GM18951 (cell line): Measurements from ENCODE around the gene MMS19.
A peak's percentile ranks its signal among the peaks of the same experiment; 100 is the strongest.

Experiments
- POLR2A ChIP-seq: IDR thresholded peaks from 4 replicates; pipeline ENCODE4 v1.6.1; 2011; ENCODE audit warnings: mild to moderate bottlenecking; ENCODE audit not compliant: insufficient read length, insufficient read depth; ENCODE audit errors: extremely low read depth
- in situ Hi-C: fragments of 300-500 bp; cut with MboI; formaldehyde crosslinking; loops from one replicate; pipeline ENCODE4 v1.12.0; 2022; ENCODE audit warnings: low sequenced_read_pairs, mixed read lengths, inconsistent platforms; ENCODE audit not compliant: unreplicated experiment

Gene MMS19, protein sequence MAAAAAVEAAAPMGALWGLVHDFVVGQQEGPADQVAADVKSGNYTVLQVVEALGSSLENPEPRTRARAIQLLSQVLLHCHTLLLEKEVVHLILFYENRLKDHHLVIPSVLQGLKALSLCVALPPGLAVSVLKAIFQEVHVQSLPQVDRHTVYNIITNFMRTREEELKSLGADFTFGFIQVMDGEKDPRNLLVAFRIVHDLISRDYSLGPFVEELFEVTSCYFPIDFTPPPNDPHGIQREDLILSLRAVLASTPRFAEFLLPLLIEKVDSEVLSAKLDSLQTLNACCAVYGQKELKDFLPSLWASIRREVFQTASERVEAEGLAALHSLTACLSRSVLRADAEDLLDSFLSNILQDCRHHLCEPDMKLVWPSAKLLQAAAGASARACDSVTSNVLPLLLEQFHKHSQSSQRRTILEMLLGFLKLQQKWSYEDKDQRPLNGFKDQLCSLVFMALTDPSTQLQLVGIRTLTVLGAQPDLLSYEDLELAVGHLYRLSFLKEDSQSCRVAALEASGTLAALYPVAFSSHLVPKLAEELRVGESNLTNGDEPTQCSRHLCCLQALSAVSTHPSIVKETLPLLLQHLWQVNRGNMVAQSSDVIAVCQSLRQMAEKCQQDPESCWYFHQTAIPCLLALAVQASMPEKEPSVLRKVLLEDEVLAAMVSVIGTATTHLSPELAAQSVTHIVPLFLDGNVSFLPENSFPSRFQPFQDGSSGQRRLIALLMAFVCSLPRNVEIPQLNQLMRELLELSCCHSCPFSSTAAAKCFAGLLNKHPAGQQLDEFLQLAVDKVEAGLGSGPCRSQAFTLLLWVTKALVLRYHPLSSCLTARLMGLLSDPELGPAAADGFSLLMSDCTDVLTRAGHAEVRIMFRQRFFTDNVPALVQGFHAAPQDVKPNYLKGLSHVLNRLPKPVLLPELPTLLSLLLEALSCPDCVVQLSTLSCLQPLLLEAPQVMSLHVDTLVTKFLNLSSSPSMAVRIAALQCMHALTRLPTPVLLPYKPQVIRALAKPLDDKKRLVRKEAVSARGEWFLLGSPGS

DNA sequence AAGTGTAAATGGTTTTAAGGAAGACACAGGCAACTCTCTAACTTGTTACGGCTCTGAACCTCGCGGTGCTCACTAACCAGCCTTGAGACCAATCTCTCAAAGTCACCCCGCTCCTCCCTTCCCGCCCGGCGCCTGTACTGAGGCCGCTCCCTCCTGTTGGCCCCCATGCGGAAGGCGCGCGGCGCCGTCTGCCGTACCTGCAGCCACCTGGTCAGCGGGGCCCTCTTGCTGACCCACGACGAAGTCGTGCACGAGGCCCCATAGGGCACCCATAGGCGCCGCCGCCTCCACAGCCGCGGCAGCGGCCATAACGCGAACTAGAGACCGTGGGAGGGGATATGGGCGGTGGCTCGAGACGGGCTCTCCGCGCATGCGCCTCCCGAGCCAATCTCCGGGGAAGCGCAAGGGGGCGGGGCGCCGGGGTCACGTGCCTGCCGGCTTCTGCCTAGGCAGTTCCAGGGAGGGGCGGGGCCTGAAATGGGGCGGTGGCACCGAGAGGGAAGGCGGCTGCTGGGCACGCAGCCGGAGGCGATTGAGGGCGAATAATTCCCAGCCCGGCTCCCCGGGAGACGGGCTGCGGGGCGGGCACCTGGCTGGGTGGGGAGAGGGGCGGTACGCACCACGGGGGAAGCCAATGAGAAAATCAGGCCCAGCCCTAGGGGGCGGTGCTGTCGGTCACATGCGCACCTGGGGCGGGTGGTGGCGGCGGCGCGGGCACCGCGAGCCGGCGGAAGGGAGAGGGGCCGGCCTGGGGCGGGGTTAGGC lies at the start of gene MMS19:
MMS19 (minus strand) TSS at position 347 of the 765 bp plus-strand sequence; CDS start at position 309, 38 bp downstream.
- in situ Hi-C loops: no loop called here
- TF ChIP-seq POLR2A: peak; percentile 88

DNA sequence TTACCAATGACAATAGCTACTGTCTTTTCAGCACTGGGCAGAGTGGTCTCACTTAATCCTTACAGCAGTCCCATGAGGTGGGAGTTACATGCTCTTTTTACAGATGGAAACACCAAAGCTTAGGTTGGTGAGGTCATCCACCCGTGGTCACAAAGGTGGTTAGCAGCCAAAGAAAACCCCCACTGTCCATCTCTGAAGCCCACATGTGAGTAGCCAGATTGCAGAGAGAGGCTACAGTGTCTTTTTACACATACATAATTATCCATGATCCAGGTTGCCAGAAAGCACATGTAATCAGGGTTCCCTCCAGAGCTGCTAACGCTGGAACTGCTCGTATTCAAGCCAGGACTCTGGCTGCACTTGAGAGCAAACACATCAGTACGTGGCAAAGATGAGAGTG lies 49.7 kb upstream of the MMS19 start:
- TF ChIP-seq POLR2A: no peak
- in situ Hi-C loops: no loop called here

DNA sequence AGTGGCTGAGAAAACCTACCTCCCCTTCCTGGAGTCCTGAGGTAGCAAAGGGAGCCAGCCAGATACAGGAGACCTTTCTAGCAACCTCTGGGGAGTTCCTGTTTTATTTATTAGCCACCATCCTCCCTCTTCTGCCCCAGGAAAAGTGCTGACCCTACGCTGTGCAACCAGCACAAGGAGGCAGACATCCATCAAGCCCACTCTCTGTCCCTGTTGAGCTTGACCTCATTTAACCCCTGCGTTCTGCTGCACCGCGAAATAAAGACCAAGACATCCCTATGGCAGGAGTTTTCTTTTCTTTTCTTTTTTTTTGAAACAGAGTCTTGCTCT lies 49.0 kb upstream of the MMS19 start:
- TF ChIP-seq POLR2A: no peak

DNA sequence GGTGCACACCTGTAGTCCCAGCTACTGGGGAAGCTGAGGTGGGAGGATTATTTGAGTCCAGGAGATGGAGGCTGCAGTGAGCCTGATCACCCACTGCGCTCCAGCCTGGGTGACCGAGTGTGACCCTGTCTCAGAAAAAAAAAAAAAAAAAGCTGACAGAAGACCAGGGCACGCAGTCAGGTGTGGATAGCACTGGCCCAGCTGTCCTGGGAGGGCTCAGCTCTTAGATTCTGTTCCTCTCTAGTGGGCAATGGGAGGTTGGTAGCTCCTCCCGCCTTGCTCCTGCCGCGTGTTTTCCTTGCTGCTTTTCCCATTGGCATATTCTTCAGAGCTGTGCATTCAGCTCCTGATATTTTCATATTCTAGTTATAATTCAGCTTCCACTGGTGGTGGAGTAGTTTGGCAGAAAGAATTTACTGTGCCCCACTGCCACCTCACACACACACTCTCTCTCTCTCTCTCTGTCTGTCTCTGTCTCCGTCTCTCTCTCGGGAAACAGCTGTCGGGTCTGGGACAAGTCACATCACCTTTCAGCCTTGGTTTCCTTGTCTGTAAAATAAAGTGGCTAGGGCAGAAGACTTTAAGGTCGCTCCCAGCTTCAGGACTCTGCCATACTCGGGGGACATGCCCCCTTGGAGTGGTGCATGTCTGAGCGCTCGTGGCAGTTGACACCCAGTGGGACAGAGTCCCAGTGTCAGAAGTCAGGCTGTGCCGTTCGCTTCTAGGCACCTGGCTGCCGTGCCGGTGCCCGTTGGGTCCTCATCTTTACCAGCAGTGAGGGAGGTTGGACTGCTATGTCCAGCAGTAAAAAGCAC lies 48.4 kb upstream of the MMS19 start:
- no peak for TF ChIP-seq POLR2A
- in situ Hi-C loops: no loop called here

More for the DNA sequence above, 49.0 kb upstream of the MMS19 start:
- in situ Hi-C loops: no loop called here

DNA sequence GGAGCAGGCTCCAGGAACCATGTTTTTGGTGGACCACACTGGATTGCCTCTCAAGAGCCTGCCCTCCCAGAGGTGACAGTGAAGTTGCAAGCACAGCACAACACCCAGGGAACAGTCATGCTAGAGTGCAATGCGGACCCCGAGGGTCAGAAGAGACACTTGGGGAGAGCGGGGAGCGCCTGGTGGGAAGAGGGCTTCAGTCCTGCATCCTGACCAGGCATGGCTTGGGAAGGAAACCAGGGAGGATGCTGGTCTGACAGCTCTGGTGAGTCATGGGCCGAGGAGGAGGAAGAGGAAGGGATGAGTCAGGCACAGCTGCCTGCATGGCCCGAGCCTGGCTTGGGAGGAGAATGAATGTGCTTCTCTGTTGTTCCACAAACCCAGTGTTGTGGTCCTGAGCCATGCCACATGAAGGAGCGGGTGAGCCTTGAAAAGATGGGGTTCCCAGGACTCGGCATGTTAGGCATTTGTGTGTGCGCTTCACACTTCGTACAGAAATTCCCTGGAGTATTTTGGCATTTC lies 44.9 kb upstream of the MMS19 start:
- in situ Hi-C loops: no loop called here
- TF ChIP-seq POLR2A: no peak

DNA sequence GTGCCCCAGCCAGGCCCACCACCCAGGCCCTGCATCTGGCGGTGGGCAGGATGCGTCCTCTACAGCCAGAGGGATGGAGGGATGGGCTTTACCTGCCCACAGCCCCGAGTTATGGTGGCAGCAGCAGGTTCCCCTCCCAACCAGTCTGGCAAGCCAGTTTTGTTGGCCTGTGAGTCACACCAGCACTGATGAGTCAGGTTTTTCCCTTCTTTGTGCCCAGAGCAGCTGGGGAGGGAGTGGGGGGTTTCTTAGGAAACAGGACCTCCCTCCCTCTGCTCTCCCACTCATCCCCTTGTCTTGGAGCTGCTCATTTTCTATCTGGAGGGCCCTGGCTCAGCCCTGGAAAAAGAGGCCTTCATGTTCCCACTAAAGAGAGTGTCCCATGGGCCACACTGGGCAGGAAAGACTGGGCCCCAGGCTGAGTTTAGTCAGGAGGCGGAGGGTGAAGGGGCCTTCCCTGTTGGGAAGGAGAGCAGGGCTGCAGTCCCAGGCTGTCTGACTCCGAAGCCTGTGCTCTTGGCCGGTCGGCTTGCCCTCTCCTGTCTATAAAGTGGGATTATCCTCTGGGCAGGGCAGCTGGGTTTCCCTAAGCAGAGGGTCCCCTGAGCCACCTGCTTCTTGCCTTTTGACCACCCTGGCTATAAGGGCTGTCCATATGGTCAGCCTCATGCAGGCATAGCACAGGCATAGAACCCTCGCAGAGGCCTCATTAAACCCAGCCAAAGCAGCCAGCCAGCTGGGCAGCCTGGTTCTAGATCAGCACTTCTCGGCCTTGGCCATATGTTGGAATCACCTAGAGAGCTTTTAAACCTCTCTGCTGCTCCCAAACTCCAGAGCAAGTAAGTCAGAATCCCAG lies 44.2 kb upstream of the MMS19 start:
- in situ Hi-C loops: no loop called here
- no peak for TF ChIP-seq POLR2A

DNA sequence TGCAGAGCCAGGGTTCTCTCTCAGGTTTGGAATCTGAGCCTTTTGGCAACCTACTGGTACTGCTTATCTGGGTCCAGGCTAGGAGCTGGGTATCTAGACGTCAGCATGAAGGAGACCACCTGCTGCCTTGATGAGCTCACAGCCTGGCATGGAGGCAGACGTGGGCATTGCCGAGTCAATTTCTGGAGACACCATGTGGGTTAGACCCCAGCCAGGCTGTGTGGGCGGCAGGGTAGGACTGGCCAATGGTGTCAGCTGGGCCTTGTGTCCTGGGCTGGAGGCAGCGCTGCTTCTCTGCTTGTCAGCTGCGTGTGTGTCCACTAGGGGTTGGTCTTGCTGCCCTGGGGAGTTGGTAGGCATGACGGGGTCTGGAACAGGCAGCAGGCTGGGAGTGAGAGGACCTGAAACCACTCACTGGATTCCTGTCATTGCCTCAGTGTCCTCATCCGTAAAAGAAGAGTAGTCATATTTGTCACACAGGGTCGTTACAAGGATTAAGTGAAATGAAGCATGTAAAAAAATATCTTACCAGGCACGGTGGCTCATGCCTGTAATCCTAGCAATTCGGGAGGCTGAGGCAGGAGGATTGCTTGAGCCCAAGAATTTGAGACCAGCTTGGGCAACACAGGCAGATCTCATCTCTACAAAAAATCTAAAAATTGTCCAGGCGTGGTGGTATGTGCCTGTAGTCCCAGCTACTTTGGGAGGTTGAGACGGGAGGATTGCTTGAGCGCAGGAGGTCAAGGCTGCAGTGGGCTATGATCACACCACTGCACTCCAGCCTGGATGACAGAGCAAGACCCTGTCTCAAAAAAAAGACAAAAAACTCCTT lies 42.7 kb upstream of the MMS19 start:
- TF ChIP-seq POLR2A: no peak
- in situ Hi-C loops: no loop called here

DNA sequence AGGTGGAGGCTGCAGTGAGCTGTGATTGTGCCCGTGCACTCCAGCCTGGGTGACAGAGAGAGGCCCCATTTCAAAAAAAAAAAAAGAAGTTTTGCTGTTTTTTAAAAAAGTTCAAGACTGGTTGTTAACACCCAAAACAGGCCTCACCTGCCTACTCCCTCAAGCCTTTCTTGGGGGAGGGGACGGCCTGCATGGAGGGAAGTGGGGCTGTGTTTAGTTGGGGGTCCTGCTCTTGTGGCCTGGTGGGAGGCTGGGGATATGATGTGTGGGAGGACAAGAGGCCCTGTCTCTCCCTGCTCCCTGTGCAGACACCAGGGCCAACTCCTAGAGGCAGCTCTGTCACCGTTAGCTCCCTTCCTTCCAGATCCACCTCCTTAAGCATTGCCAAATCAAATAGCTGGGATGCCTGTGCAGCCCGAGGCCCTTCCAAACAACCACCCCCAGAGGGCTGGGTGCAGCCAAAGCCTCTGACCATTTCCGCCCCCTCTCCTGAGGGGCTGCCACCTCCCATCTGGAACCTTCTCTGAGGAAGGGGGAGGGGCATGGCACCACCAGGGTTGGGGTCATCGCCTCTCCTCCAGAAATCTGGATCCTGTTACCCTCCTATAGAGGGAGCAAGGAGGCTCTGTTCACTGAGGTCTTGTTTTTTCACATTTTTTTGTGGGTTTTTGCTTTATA lies 41.4 kb upstream of the MMS19 start:
- in situ Hi-C loops: no loop called here
- no peak for TF ChIP-seq POLR2A

DNA sequence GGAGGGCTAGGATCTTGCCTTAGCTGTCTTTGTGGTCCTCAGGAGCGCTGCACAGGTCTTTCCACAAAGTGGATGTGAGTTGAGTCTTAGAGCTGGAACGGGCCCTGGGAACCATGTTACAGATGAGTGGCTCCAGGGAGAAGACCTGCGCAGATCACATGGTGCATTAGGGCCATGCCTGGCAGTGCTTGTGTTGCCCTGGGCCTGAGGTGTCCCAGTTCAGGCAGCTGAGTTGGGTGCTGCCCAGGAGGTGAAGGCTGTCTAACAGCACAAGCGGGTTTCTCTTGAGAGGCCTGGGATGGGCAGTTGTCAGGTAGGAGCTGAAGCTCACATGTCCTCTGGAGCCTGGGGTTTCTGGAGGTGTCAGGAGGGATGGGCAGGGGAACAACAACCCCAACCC lies 40.6 kb upstream of the MMS19 start:
- in situ Hi-C loops: no loop called here
- no peak for TF ChIP-seq POLR2A

DNA sequence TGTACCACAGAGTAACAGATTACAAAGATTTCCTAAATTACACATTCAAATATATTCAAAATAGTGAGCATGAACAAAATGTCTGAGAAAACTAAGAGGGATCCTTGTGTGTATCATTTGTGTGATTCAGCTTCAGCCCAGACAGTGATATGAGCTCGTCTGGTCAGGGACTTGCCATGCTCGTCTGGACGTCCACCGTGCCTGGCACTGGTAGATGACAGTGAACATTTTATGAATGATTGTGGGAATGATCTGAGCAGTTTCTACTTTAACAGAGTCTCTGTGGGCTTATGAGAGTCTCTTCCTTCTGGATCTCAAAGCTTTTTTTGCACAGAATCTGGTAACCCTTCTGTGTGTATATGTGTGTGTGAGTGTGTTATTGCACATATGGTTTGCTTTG lies 40.2 kb upstream of the MMS19 start:
- in situ Hi-C loops: no loop called here
- TF ChIP-seq POLR2A: no peak

DNA sequence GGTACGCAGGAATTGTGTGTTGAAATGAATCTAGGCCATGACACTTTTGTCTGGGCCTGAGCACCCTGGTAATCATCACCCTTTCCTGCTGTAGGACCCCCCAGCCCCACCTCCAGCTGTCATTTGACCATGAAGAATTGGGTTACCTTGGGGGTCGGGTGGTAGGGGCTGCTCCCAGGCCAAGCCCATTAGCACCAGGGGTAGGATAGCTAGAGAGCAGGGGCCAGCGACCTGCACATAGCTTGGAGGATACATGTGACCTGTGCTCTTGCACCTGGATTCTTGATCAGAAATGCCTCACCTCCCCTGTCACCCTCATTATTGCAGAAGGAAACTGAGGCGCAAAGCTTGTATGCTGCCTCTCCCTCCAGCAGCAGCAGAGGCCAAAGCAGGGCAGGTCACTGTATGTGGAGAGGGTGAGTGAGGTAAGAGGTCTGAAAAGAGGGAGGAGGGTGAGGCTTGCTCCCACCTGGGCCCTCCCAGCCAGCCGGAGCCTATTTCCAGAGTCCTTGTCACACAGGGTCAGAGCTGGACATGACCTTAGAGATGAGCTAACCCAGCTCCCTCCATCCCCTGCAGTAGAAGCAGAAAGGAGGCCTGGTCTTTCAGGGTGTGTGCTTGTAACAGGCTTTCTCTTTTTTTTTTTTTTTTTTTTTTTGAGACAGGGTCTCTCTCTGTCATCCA lies 39.1 kb upstream of the MMS19 start:
- TF ChIP-seq POLR2A: no peak
- in situ Hi-C loops: no loop called here
